COLO668 (cell line): Measurements from ENCODE around the gene RUFY3.

Experiments used
- DNase-seq: peaks from one replicate; lab custom pipeline; 2025; ENCODE audit not compliant: unreplicated experiment; lab: John Stamatoyannopoulos, UW

RUFY3 gene

GRCh38 chr4:70734971-70735370 is 13.2 kb downstream of the RUFY3 start:
- DNase-seq: no peak

DNA sequence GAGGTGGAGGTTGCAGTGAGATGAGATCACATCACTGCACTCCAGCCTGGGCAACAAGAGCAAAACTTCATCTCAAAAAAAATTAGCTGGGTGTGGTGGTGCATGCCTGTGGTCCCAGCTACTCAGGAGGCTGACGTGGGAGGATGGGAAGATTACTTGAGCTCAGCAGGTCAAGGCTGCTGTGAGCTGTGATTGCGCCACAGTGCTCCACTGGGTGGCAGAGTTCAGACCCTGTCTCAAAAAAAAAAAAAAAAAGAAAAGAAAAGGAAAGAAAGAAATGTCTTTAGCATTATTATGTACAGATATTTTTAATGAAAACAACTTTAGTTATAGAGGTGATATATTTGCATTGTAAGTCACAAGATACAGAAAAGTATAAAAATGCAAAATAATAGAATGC is 14.2 kb downstream of the RUFY3 start:
- DNase-seq: peak; percentile 4

DNA sequence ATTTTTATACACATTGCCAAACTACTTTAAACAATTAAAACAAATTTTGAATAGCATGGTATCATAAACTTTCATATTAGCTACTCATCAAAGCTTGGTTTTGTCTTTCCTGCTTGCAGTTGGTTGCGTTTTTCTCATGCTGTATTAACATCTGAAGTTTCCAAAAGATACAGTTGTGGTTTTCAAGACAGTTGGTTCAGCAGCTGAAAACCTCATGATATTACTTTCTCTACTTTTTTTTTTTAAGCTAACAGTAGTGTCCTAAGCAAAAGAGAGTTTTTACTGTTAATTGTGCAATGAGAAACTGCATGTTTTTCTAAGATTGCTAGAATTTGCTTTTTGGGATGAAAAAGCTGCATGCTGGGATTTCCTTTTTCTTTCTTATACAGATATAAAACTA is 15.2 kb downstream of the RUFY3 start:
- DNase-seq: no peak

DNA sequence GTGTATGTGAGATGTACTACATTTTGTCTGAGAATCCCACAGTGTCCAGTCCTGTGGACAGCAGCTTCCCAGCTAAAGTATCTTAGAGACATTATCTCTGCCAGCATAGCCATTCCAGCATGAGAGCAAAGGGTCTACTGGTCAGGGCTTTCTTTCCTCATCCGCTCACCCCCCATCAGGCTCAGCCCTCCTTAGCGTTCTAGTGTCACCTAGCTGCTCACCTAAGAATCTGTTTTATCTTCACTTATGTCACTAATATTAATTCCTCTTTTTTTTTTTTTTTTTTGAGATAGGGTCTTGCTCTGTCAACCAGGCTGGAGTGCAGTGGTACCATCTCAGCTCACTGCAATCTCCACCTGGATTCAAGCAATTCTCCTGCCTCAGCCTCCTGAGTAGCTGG is 15.6 kb downstream of the RUFY3 start:
- no peak for DNase-seq

DNA sequence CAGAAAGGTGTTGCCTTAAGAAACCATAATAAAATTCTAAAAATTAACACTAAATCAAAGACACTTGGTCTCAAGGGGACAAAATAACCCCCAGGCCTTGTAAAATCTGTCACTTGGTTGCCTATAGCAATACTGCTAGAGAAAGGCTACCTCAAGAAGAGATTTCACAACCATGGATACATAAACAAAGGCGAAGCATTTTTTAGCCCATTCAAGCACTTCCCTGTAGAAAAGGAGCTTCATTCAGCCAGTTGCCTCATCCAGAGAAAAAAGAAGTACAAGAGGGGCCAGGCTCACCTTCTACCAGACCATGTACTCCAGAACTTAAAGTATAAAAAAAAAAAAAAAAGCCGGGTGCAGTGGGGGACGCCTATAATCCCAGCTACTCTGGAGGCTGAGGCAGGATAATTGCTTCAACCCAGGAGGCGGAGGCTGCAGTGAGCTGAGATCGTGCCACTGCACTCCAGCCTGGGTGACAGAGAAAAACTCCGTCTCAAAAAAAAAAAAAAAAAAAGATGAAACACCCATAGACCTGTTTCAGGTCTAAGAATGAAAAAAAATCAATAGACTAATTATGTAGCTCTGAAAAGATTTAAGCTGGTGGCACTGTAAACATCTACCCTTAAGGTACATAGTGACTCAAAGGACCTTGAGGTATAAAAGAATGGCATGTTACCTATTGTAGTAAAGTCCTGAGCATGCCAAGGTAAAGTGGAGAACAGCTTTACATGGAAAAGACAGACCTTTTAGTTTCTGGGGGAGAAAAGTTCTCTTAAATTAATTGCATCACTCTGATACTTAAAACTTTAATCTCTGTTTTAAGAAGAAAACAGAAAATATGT is 18.0 kb downstream of the RUFY3 start:
- no peak for DNase-seq

GRCh38 chr4:70741867-70742658 is 20.3 kb downstream of the RUFY3 start:
- no peak for DNase-seq

- DNase-seq: no peak
Measured at GRCh38 chr4:70743731-70744130, 22.0 kb downstream of the RUFY3 start.

GRCh38 chr4:70746179-70746839 is 24.5 kb downstream of the RUFY3 start:
- DNase-seq: no peak

GRCh38 chr4:70747874-70748273 is 26.1 kb downstream of the RUFY3 start:
- DNase-seq: no peak

DNA sequence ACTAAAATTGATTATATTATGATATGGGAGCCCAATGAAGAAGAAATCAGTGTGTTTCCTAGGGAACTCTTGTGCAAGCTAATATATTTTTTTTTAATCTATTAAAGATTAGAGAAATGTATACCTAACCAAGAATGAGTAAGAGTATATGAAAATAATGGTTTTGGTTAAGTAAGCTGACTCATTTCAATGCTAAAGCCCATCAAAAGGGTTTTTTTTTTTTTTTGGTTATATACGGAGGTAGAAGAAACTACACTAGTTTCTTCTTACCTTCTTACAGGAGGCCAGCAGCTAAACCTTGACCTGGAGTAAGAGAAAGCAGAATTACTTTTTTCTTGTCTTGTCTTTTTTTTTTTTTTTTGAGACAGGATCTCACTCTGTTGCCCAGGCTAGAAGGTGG is 27.5 kb downstream of the RUFY3 start:
- DNase-seq: no peak

GRCh38 chr4:70752236-70752635 is 30.5 kb downstream of the RUFY3 start:
- no peak for DNase-seq

- no peak for DNase-seq
Measured at GRCh38 chr4:70753630-70754029, 31.9 kb downstream of the RUFY3 start.

GRCh38 chr4:70754470-70754869 is 32.7 kb downstream of the RUFY3 start:
- DNase-seq: no peak

DNA sequence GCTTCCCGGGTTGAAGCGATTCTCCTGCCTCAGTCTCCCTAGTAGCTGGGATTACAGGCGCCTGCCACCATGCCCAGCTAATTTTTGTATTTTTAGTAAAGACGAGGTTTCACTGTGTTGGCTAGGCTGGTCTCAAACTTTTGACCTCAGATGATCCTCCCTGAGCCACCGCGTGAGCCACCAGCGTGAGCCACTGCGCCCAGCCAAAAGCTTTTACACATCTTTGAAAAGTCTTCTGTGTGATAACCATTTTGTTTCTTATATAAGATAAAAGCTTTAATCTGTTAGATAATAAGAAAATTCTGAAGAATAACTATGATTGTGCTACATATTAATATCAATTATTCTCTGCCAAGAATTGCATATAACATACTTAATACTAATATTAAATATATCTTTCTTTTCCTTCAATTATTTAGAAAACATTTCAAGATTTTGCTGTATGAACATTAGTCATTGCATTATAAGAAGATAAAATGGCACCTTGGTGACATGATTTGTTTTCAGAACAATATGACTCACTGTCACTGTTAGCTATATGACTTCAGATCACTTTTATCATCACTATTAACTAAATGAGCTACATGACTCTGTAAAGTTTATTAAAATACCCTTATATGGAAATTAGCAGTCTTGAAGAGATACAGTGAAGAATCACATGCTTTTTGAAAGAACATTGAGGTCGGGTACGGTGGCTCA is 33.4 kb downstream of the RUFY3 start:
- no peak for DNase-seq

- no peak for DNase-seq
Measured at GRCh38 chr4:70759126-70759525, 37.4 kb downstream of the RUFY3 start.

GRCh38 chr4:70759627-70760026 is 37.9 kb downstream of the RUFY3 start:
- no peak for DNase-seq

DNA sequence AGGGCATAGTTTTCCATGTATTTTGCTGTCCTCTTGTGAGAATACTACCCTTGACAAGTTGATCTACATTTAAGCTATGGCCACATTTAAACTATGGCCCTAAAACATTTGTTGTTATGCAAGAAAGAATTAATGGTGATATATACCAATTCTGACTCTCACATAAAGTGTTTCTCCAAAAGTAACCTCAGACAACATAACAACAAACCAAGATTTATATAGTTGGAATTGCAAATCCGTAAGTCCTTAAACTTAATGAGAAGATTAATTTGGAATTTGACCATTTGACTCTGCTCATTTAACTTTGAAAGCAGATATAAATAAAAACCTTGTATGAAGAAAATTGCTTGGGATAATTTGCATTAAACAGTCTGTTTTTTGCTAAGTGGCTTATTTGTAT is 38.9 kb downstream of the RUFY3 start:
- no peak for DNase-seq

DNA sequence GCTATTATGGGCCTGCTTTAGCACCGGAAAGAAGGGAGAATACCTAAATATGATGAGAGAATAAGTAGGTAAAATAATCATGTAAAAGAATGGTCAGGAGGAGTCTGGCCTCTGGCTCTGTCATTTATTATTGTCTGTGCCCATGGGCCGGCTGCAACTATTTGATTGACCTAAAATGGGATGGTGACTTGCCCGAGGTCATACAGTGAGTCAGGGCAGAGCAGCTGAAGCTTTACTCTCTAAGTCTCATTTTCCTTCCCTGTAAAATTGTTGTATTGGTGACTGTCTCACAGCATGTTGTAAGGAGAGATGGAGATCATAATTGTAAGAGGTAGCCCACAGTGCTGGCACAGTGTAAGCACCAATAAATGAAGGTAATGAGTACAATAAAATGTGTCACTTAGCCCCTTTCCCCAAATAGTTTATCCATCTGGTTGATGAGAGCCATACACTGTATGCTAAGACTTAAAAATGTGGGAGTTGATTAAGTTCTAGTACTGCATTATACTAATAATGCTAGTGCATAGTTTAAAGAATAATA is 39.6 kb downstream of the RUFY3 start:
- no peak for DNase-seq

GRCh38 chr4:70765368-70765767 is 43.6 kb downstream of the RUFY3 start:
- DNase-seq: no peak

DNA sequence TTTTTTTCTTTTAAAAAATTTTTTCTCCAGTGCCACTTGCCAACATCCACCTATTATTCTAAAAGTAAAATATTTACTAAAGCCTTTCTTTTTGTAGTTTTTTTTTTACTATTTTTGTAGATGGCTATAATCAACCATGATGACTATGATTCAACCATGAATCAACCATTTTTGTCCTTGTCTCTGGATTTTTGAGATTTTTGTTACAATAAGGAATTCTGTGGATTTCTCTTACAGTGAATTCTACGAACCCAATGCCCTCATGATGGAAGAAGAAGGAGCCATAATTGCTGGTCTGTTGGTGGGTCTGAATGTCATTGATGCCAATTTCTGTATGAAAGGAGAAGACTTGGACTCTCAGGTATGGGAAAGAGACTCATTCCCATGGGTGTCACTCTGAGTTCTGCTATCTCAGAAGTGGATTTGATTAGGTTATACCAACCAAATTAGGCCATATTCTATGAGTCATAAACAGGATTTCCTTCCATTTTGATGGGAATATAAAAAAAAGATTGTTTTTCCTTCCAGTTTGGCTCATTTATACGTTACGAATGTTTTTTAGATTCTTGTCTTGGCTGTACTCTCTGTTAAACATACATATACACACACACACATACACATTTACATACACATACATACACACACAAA is 46.7 kb downstream of the RUFY3 start:
- no peak for DNase-seq
